Measurements from ENCODE around the gene HIGD1A. TPM values are rescaled to one million over a fixed set of nuclear protein-coding genes. Genes with fewer than 3 reads are reported as not detected.

Gene HIGD1A
- 145 TPM for polyA plus RNA-seq (ENCODE audit: insufficient read length)
- long read RNA-seq, donor 1, transcript HIGD1A-205 (3 exons, 983 nt): minor isoform, 5 of 65 reads
- long read RNA-seq, donor 1, transcript HIGD1A-201 (4 exons, 1,373 nt): major isoform, 57 of 65 reads
- long read RNA-seq, donor 1, partial matches to known transcripts: 0 of 65 reads
- long read RNA-seq, donor 1, other reads (novel, unspliced or antisense): 0 of 65 reads
- long read RNA-seq, donor 2, transcript HIGD1A-201 (4 exons, 1,373 nt): major isoform, 75 of 78 reads
- long read RNA-seq, donor 2, partial matches to known transcripts: 0 of 78 reads
- long read RNA-seq, donor 2, other reads (novel, unspliced or antisense): 0 of 78 reads
- long read RNA-seq, donor 3, transcript HIGD1A-201 (4 exons, 1,373 nt): major isoform, 69 of 79 reads
- long read RNA-seq, donor 3, partial matches to known transcripts: 6 of 79 reads
- long read RNA-seq, donor 3, other reads (novel, unspliced or antisense): 0 of 79 reads
- long read RNA-seq, donor 4, transcript HIGD1A-201 (4 exons, 1,373 nt): major isoform, 13 of 14 reads
- long read RNA-seq, donor 4, partial matches to known transcripts: 0 of 14 reads
- long read RNA-seq, donor 4, other reads (novel, unspliced or antisense): 0 of 14 reads
- long read RNA-seq, donor 5, transcript HIGD1A-205 (3 exons, 983 nt): minor isoform, 9 of 215 reads
- long read RNA-seq, donor 5, transcript HIGD1A-201 (4 exons, 1,373 nt): major isoform, 193 of 215 reads
- long read RNA-seq, donor 5, transcript HIGD1A-204 (4 exons, 585 nt): minor isoform, 5 of 215 reads
- long read RNA-seq, donor 5, partial matches to known transcripts: 8 of 215 reads
- long read RNA-seq, donor 5, other reads (novel, unspliced or antisense): 0 of 215 reads
- long read RNA-seq, donor 6, transcript HIGD1A-201 (4 exons, 1,373 nt): major isoform, 50 of 56 reads
- long read RNA-seq, donor 6, partial matches to known transcripts: 0 of 56 reads
- long read RNA-seq, donor 6, other reads (novel, unspliced or antisense): 0 of 56 reads
- long read RNA-seq, donor 7, transcript HIGD1A-201 (4 exons, 1,373 nt): major isoform, 104 of 112 reads
- long read RNA-seq, donor 7, transcript HIGD1A-204 (4 exons, 585 nt): minor isoform, 5 of 112 reads
- long read RNA-seq, donor 7, partial matches to known transcripts: 0 of 112 reads
- long read RNA-seq, donor 7, other reads (novel, unspliced or antisense): 0 of 112 reads
- long read RNA-seq, donor 8, transcript HIGD1A-201 (4 exons, 1,373 nt): major isoform, 38 of 47 reads
- long read RNA-seq, donor 8, partial matches to known transcripts: 5 of 47 reads
- long read RNA-seq, donor 8, other reads (novel, unspliced or antisense): 0 of 47 reads

- peak; percentile 96 for DNase-seq
Observed at GRCh38 chr3:42804106-42804830, at the start of gene HIGD1A. Gene HIGD1A, minus strand, starts transcription at chr3:42804490. Its CDS starts 10,237 bp downstream, at chr3:42794253.

GRCh38 chr3:42853739-42854302 lies 49.5 kb upstream of the HIGD1A start:
- no peak for DNase-seq

- DNase-seq: no peak
Observed at GRCh38 chr3:42853056-42853455, 48.8 kb upstream of the HIGD1A start.

GRCh38 chr3:42852441-42852840 lies 48.2 kb upstream of the HIGD1A start:
- DNase-seq: no peak

GRCh38 chr3:42851228-42851834 lies 47.0 kb upstream of the HIGD1A start:
- no peak for DNase-seq

- no peak for DNase-seq
Observed at GRCh38 chr3:42850263-42850662, 46.0 kb upstream of the HIGD1A start.

GRCh38 chr3:42849017-42849416 lies 44.7 kb upstream of the HIGD1A start:
- DNase-seq: no peak

- no peak for DNase-seq
Observed at GRCh38 chr3:42847731-42848130, 43.4 kb upstream of the HIGD1A start.

GRCh38 chr3:42846685-42847522 lies 42.6 kb upstream of the HIGD1A start:
- no peak for DNase-seq

- no peak for DNase-seq
Observed at GRCh38 chr3:42844815-42845214, 40.5 kb upstream of the HIGD1A start.

GRCh38 chr3:42844412-42844713 lies 40.1 kb upstream of the HIGD1A start:
- DNase-seq: no peak

- no peak for DNase-seq
Observed at GRCh38 chr3:42843713-42844411, 39.6 kb upstream of the HIGD1A start.

GRCh38 chr3:42841332-42841731 lies 37.0 kb upstream of the HIGD1A start:
- no peak for DNase-seq

- peak; percentile 65 for DNase-seq
Observed at GRCh38 chr3:42839616-42840015, 35.3 kb upstream of the HIGD1A start.

GRCh38 chr3:42838571-42838970 lies 34.3 kb upstream of the HIGD1A start:
- DNase-seq: no peak

GRCh38 chr3:42836150-42837123 lies 32.1 kb upstream of the HIGD1A start:
- DNase-seq: no peak

GRCh38 chr3:42831321-42831713 lies 27.0 kb upstream of the HIGD1A start:
- peak; percentile 74 for DNase-seq
